Measurements from ENCODE around the gene FXYD6.

Gene FXYD6

GRCh38 chr11:117881217-117881616 lies 4.8 kb upstream of the FXYD6 start:
- TF ChIP-seq, protein P1, sequence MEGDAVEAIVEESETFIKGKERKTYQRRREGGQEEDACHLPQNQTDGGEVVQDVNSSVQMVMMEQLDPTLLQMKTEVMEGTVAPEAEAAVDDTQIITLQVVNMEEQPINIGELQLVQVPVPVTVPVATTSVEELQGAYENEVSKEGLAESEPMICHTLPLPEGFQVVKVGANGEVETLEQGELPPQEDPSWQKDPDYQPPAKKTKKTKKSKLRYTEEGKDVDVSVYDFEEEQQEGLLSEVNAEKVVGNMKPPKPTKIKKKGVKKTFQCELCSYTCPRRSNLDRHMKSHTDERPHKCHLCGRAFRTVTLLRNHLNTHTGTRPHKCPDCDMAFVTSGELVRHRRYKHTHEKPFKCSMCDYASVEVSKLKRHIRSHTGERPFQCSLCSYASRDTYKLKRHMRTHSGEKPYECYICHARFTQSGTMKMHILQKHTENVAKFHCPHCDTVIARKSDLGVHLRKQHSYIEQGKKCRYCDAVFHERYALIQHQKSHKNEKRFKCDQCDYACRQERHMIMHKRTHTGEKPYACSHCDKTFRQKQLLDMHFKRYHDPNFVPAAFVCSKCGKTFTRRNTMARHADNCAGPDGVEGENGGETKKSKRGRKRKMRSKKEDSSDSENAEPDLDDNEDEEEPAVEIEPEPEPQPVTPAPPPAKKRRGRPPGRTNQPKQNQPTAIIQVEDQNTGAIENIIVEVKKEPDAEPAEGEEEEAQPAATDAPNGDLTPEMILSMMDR (IDR thresholded peaks at IDR 0.05; ENCODE audit: insufficient read depth, low read length, poor library complexity, severe bottlenecking) = no peak
- no peak for TF ChIP-seq EZH2phosphoT487 (conservative IDR thresholded peaks at IDR 0.05; ENCODE audit: low read length)
- no peak overlapping the region for H3K27ac ChIP-seq (ENCODE audit: low read depth, low read length)
- no peaks in the 10 kb centered on the region for H3K79me2 ChIP-seq (ENCODE audit: insufficient read depth, low read length)
- H3K9me3 ChIP-seq (ENCODE audit: insufficient read depth, low read length) = no peaks in the 10 kb centered on the region
- H3K4me3 ChIP-seq (ENCODE audit: insufficient read depth, low read length, poor library complexity, severe bottlenecking) = no peak overlapping the region
- H3K27me3 ChIP-seq (ENCODE audit: low read length) = no peaks in the 10 kb centered on the region
- no peaks in the 10 kb centered on the region for H3K36me3 ChIP-seq (ENCODE audit: low read length)
- no peaks in the 10 kb centered on the region for H4K20me1 ChIP-seq (ENCODE audit: low read depth, low read length)
- H3K9ac ChIP-seq (ENCODE audit: low read length) = no peak overlapping the region
- no peaks in the 10 kb centered on the region for H3K9me2 ChIP-seq (replicated peaks; ENCODE audit: insufficient read depth, low read length)
- no peak overlapping the region for H3K4me2 ChIP-seq (ENCODE audit: low read depth, low read length, poor library complexity, severe bottlenecking)
- no peaks in the 10 kb centered on the region for H3F3A ChIP-seq (ENCODE audit: insufficient read depth)
- no peak overlapping the region for H2AFZ ChIP-seq (ENCODE audit: low read depth, low read length, severe bottlenecking)

- Histone ChIP-seq H3K36me3 (ENCODE audit: low read length) (no peaks in the 10 kb centered on the region), H3K27me3 (ENCODE audit: low read length) (no peaks in the 10 kb centered on the region), H4K20me1 (ENCODE audit: low read depth, low read length) (no peaks in the 10 kb centered on the region), H3K9me3 (ENCODE audit: insufficient read depth, low read length) (no peaks in the 10 kb centered on the region), H3K4me3 (ENCODE audit: insufficient read depth, low read length, poor library complexity, severe bottlenecking) (no peak overlapping the region), H3F3A (ENCODE audit: insufficient read depth) (no peaks in the 10 kb centered on the region), H3K79me2 (ENCODE audit: insufficient read depth, low read length) (no peaks in the 10 kb centered on the region), H2AFZ (ENCODE audit: low read depth, low read length, severe bottlenecking) (no peak overlapping the region), H3K4me2 (ENCODE audit: low read depth, low read length, poor library complexity, severe bottlenecking) (no peak overlapping the region), H3K27ac (ENCODE audit: low read depth, low read length) (no peak overlapping the region), H3K9ac (ENCODE audit: low read length) (no peak overlapping the region), H3K9me2 (replicated peaks; ENCODE audit: insufficient read depth, low read length) (no peaks in the 10 kb centered on the region)
- TF ChIP-seq, protein P1 (IDR thresholded peaks at IDR 0.05; ENCODE audit: insufficient read depth, low read length, poor library complexity, severe bottlenecking) = no peak
- no peak for TF ChIP-seq EZH2phosphoT487 (conservative IDR thresholded peaks at IDR 0.05; ENCODE audit: low read length)
Measured at GRCh38 chr11:117879516-117880480, 3.3 kb upstream of the FXYD6 start.

DNA sequence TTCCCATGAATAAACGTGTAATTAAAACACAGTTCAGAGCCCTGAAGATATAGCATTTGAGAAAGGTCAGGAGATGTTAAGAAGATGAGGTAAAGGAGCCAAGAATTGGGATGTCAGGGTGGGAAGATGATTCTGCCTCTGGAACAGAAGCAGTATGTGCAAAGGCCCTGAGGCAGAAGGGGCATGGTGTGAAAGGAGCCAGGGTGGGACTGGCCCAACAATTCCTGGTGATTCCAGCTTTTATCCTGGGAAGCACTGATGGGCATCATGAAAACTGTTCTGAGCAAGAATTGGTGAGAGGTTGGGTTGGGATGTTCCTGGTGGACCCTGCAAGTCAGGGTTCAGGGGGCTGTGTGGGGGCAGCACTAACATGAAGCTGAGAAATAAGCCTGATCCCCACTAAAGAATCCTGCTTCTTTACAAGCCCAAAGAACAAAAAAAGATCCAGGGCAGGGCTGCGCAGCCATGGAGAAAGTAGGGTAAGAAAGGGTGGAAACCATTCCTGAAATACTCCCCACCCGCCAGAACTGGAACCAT lies 2.5 kb upstream of the FXYD6 start:
- Histone ChIP-seq H3K4me2 (ENCODE audit: low read depth, low read length, poor library complexity, severe bottlenecking) (no peak overlapping the region), H3K9me2 (replicated peaks; ENCODE audit: insufficient read depth, low read length) (no peaks in the 10 kb centered on the region), H3K9me3 (ENCODE audit: insufficient read depth, low read length) (no peaks in the 10 kb centered on the region), H4K20me1 (ENCODE audit: low read depth, low read length) (no peaks in the 10 kb centered on the region), H3K27me3 (ENCODE audit: low read length) (no peaks in the 10 kb centered on the region), H3K4me3 (ENCODE audit: insufficient read depth, low read length, poor library complexity, severe bottlenecking) (no peak overlapping the region), H3K36me3 (ENCODE audit: low read length) (no peaks in the 10 kb centered on the region), H3K9ac (ENCODE audit: low read length) (no peak overlapping the region), H3K27ac (ENCODE audit: low read depth, low read length) (no peak overlapping the region), H3F3A (ENCODE audit: insufficient read depth) (no peaks in the 10 kb centered on the region), H2AFZ (ENCODE audit: low read depth, low read length, severe bottlenecking) (no peak overlapping the region), H3K79me2 (ENCODE audit: insufficient read depth, low read length) (no peaks in the 10 kb centered on the region)
- TF ChIP-seq, protein P1 (IDR thresholded peaks at IDR 0.05; ENCODE audit: insufficient read depth, low read length, poor library complexity, severe bottlenecking) = no peak
- no peak for TF ChIP-seq EZH2phosphoT487 (conservative IDR thresholded peaks at IDR 0.05; ENCODE audit: low read length)

All from SU-DHL-6 (cell line).